GM12878 (cell line): ENCODE data around the gene RAC3. TPM values are rescaled to one million over a fixed set of nuclear protein-coding genes. Genes with fewer than 3 reads are reported as not detected.

Experiments used
- ATAC-seq: fragments of 200-7000 bp; cut with Tn5 transposase; 3 replicates; pipeline ENCODE4 v1.9.1; 2020; ENCODE audit warnings: mild to moderate bottlenecking, moderate library complexity
- BruUV-seq: library from RNA; stranded (reverse); fragments of 400-500 nt; replicated peaks from 2 replicates; lab custom pipeline; 2021; lab: Mats Ljungman, UMichigan
- CTCF ChIA-PET: fragments of 300-600 bp; sonication (Branson Sonifier 250); formaldehyde crosslinking; extraction: SDS; loops from one replicate; lab custom pipeline; 2021; ENCODE audit warnings: inconsistent platforms; lab: Yijun Ruan, JAX
- POLR2A ChIA-PET: fragments of 350-600 bp; formaldehyde crosslinking; extraction: SDS; loops from one replicate; lab custom pipeline; 2021; ENCODE audit warnings: inconsistent platforms; lab: Charles Lee
- RAD21 ChIA-PET: fragments of 300-600 bp; sonication (Branson Sonifier 250); formaldehyde crosslinking; loops from one replicate; lab custom pipeline; 2023; ENCODE audit warnings: antibody characterized with exemption; ENCODE audit not compliant: unreplicated experiment; lab: Charles Lee
- SMC1A ChIA-PET: fragments of 300-600 bp; sonication (Branson Sonifier 250); formaldehyde crosslinking; loops from one replicate; lab custom pipeline; 2023; ENCODE audit not compliant: unreplicated experiment, uncharacterized antibody; lab: Charles Lee
- DNase-seq: peaks from one replicate; pipeline ENCODE4 v3.0.0-alpha.2; 2011; ENCODE audit warnings: low read depth, low spot score
- FAIRE-seq: peaks from 3 replicates; lab custom pipeline; 2011; peaks lifted over from hg19 to GRCh38; lab: Jason Lieb, UNC
- H2AFZ ChIP-seq: 2 replicates; pipeline ENCODE4 v1.6.0; 2011; ENCODE audit warnings: low read depth, low read length, control low read depth; ENCODE audit not compliant: control insufficient read depth
- H3K27ac ChIP-seq: 2 replicates; pipeline ENCODE4 v1.5.1; 2011; ENCODE audit warnings: control low read depth; ENCODE audit not compliant: control insufficient read depth, insufficient read depth
- H3K27me3 ChIP-seq, 2 experiments: replicated peaks in 1 of 2; 2 replicates each; pipeline versions ENCODE4 v1.6.0 to v1.6.1; 2011; ENCODE audit warnings: low read length in 1 of 2; ENCODE audit not compliant: control insufficient read depth in 2 of 2, insufficient read depth in 2 of 2
- H3K36me3 ChIP-seq, 2 experiments: 2 replicates each; pipeline ENCODE4 v1.5.1; 2011; ENCODE audit warnings: low read length in 1 of 2; ENCODE audit not compliant: control insufficient read depth in 2 of 2, insufficient read depth in 2 of 2
- H3K4me1 ChIP-seq: 2 replicates; pipeline ENCODE4 v1.6.1; 2011; ENCODE audit warnings: mild to moderate bottlenecking, low read length, moderate library complexity, mixed read lengths; ENCODE audit not compliant: control insufficient read depth, insufficient read depth
- H3K4me2 ChIP-seq: 2 replicates; pipeline ENCODE4 v1.6.0; 2011; ENCODE audit warnings: control low read depth; ENCODE audit not compliant: control insufficient read depth, insufficient read depth
- H3K4me3 ChIP-seq: fragments of 200-600 bp; sonication (generic); 2 replicates; pipeline ENCODE4 v1.5.1; 2016
- H3K79me2 ChIP-seq: 2 replicates; pipeline ENCODE4 v1.6.0; 2011; ENCODE audit warnings: low read length; ENCODE audit not compliant: control insufficient read depth, insufficient read depth
- H3K9ac ChIP-seq: 2 replicates; pipeline ENCODE4 v1.8.0; 2011; ENCODE audit warnings: low read length, control low read depth, mixed read lengths; ENCODE audit not compliant: control insufficient read depth, insufficient read depth
- H3K9me3 ChIP-seq: replicated peaks from 3 replicates; pipeline ENCODE4 v1.5.1; 2011; ENCODE audit warnings: mild to moderate bottlenecking, low read length; ENCODE audit not compliant: control insufficient read depth, insufficient read depth
- H4K20me1 ChIP-seq: 2 replicates; pipeline ENCODE4 v1.6.0; 2011; ENCODE audit not compliant: control insufficient read depth, insufficient read depth
- WGBS: methylation state at CpG from one replicate; pipeline ENCODE4 v1.1.6; 2016; ENCODE audit warnings: low lambda C conversion rate; ENCODE audit not compliant: insufficient replicate concordance, insufficient coverage; ENCODE audit errors: missing lambda C conversion rate; 5-methylcytosine and 5-hydroxymethylcytosine counted together
- in situ Hi-C: fragments of 300-500 bp; cut with MboI; formaldehyde crosslinking; loops from 9 replicates; pipeline ENCODE4 v1.14.3; 2018; ENCODE audit warnings: mixed read lengths
- intact Hi-C: fragments of 100-400 bp; cut with micrococcal nuclease; formaldehyde crosslinking; loops from one replicate; pipeline ENCODE4 v1.14.2; 2022; ENCODE audit not compliant: unreplicated experiment
- polyA plus RNA-seq, 11 experiments: library from polyadenylated mRNA; depleted of rRNA in 4 of 11; unstranded in 6 of 11; stranded (reverse) in 5 of 11; fragments of >200 nt; fragmentation: Nextera tagmentation in 4 of 11; fragmentation: Illumina TruSeq in 1 of 11; extraction: Ambion mirVana in 4 of 11; extraction: Trizol in 1 of 11; gene quantifications; 1 replicate in 1 of 11; 2 replicates in 10 of 11; pipeline versions ENCODE4 v1.2.1 to v1.2.3, GENCODE V29; 2011 to 2016; ENCODE audit warnings: inconsistent platforms in 2 of 11, missing spikeins in 2 of 11, low read depth in 1 of 11
- total RNA-seq, 4 experiments: library from RNA; depleted of rRNA in 3 of 4; stranded (reverse); fragments of >200 nt in 3 of 4; fragmentation: Illumina TruSeq in 1 of 4; extraction: Trizol in 1 of 4; gene quantifications; 2 replicates each; pipeline versions ENCODE4 v1.2.1 to v1.2.3, GENCODE V29; 2013 to 2021
- TF ChIP-seq, protein P1 (sequence below): fragments of 450-650 bp; IDR thresholded peaks from 2 replicates; pipeline ENCODE4 v1.6.1; 2016; ENCODE audit warnings: mild to moderate bottlenecking, moderate library complexity, borderline replicate concordance

RAC3 gene
- total and polyA plus RNA-seq, 10 of the 15 experiments (the other 5 are each of a cell fraction or from before 2014, with no cell fraction given), result 0.11 to 32.9 (median 6.7) TPM

DNA sequence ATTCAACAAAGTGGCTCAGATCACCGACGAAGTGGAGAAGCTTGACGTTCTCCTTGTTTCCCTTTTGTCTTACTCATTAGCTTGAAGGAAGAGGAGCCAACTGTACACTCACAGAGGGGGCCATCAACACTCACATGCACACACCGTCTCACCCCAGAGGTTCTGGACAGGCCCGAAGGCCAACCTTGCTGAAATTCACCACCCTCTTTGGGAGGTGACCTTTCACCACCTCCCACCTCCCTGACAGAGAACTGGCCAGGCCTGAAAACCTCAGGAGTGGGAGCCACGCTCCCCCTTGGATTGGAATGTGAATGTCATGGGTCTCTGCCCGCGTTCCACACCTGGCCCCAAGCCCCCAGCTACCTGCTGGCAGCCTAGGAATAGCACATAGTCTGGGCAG, 4.0 kb downstream of the RAC3 start:
- Histone ChIP-seq H3K9me3 (no peaks in the 10 kb centered on the region), H3K27me3 (no peaks in the 10 kb centered on the region), H3K27ac (no peak overlapping the region), H3K4me3 (no peak overlapping the region), H3K4me2 (no peak overlapping the region), H2AFZ (no peak overlapping the region), H3K36me3 (no peaks in the 10 kb centered on the region; a peak in 2 of 4 replicates), H4K20me1 (no peaks in the 10 kb centered on the region), H3K4me1 (peaks cover 10% of the 10 kb centered on the region), H3K9ac (no peak overlapping the region), H3K79me2 (peaks cover 5% of the 10 kb centered on the region)
- SMC1A ChIA-PET, result interaction anchor here (0.6 to 1.0 kb wide), 2 partner anchors 119 to 1784 kb away, joined by 3 read pairs; no protein-coding TSS in a partner anchor
- RAD21 ChIA-PET, result interaction anchor here (1.0 to 1.5 kb wide), 2 partner anchors 12 to 119 kb away, joined by 3 to 4 read pairs; partner anchors contain the start of genes CENPX and LRRC45
- WGBS, result 81% methylated on average over 8 of the region's 8 CpGs
- intact Hi-C loops (loop anchor here (5.0 kb wide), 1 partner anchor 62 kb away; the partner anchor contains the start of gene FASN), in situ Hi-C loops (loop anchor here (5.0 kb wide), 1 partner anchor 122 kb away; no protein-coding TSS in a partner anchor)
- CTCF ChIA-PET, result interaction anchor here (0.8 to 1.4 kb wide), 4 partner anchors 12 to 63 kb away, joined by 3 to 4 read pairs (median 4); partner anchors contain the start of genes FASN and LRRC45
- no peak for DNase-seq
- POLR2A ChIA-PET, result interaction anchor here (0.7 kb wide), 1 partner anchor 68 kb away, joined by 3 read pairs; no protein-coding TSS in a partner anchor
- TF ChIP-seq, protein P1, sequence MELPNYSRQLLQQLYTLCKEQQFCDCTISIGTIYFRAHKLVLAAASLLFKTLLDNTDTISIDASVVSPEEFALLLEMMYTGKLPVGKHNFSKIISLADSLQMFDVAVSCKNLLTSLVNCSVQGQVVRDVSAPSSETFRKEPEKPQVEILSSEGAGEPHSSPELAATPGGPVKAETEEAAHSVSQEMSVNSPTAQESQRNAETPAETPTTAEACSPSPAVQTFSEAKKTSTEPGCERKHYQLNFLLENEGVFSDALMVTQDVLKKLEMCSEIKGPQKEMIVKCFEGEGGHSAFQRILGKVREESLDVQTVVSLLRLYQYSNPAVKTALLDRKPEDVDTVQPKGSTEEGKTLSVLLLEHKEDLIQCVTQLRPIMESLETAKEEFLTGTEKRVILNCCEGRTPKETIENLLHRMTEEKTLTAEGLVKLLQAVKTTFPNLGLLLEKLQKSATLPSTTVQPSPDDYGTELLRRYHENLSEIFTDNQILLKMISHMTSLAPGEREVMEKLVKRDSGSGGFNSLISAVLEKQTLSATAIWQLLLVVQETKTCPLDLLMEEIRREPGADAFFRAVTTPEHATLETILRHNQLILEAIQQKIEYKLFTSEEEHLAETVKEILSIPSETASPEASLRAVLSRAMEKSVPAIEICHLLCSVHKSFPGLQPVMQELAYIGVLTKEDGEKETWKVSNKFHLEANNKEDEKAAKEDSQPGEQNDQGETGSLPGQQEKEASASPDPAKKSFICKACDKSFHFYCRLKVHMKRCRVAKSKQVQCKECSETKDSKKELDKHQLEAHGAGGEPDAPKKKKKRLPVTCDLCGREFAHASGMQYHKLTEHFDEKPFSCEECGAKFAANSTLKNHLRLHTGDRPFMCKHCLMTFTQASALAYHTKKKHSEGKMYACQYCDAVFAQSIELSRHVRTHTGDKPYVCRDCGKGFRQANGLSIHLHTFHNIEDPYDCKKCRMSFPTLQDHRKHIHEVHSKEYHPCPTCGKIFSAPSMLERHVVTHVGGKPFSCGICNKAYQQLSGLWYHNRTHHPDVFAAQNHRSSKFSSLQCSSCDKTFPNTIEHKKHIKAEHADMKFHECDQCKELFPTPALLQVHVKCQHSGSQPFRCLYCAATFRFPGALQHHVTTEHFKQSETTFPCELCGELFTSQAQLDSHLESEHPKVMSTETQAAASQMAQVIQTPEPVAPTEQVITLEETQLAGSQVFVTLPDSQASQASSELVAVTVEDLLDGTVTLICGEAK, result no peak
- ATAC-seq, result no peak
- FAIRE-seq, result no peak
- no TSS peak for BruUV-seq
